SK-N-SH (cell line): ENCODE results near the gene MTA2. TPM values are rescaled to one million over a fixed set of nuclear protein-coding genes. Genes with fewer than 3 reads are reported as not detected.

ENCODE experiments used
- CTCF ChIA-PET: fragments of 300-600, 350-600 bp; formaldehyde crosslinking; extraction: SDS; loops from one replicate; lab custom pipeline; 2021; lab: Yijun Ruan, JAX
- POLR2A ChIA-PET: fragments of 350-600 bp; sonication (Branson Sonifier 250); formaldehyde crosslinking; extraction: SDS; loops from one replicate; lab custom pipeline; 2020; ENCODE audit warnings: antibody characterized with exemption, inconsistent platforms; lab: Yijun Ruan, JAX
- DNase-seq: peaks from one replicate; pipeline ENCODE4 v3.0.0; 2012
- H2AFZ ChIP-seq: fragments of 200-600 bp; sonication (generic); 2 replicates; pipeline ENCODE4 v1.8.1; 2016; ENCODE audit warnings: antibody characterized with exemption, mild to moderate bottlenecking, low read depth
- H3F3A ChIP-seq: fragments of 200-600 bp; sonication (generic); replicated peaks from 2 replicates; pipeline ENCODE3; 2016; ENCODE audit warnings: antibody characterized with exemption, mild to moderate bottlenecking; ENCODE audit not compliant: insufficient read depth
- H3K27ac ChIP-seq, 2 experiments: fragments of 200-500 bp in 1 of 2; fragments of 200-600 bp in 1 of 2; sonication (Bioruptor generic) in 1 of 2; sonication (generic), shearing (Covaris generic) in 1 of 2; 2 replicates each; pipeline versions ENCODE4 v1.5.1 to v1.6.1; 2014 to 2016; ENCODE audit warnings: low read depth in 2 of 2, inconsistent platforms in 1 of 2, low read length in 1 of 2, mild to moderate bottlenecking in 1 of 2, mixed read lengths in 1 of 2
- H3K27me3 ChIP-seq: fragments of 200-600 bp; sonication (generic), shearing (Covaris generic); 2 replicates; pipeline ENCODE4 v1.6.1; 2016; ENCODE audit warnings: mixed run types; ENCODE audit not compliant: insufficient read depth
- H3K36me3 ChIP-seq, 2 experiments: fragments of 200-500 bp in 1 of 2; fragments of 200-600 bp in 1 of 2; sonication (Bioruptor generic) in 1 of 2; sonication (generic) in 1 of 2; replicated peaks in 1 of 2; 2 replicates each; pipeline versions ENCODE3 to v1.5.1; 2014 to 2016; ENCODE audit warnings: low read length in 1 of 2, mild to moderate bottlenecking in 1 of 2; ENCODE audit not compliant: insufficient read depth in 2 of 2, control insufficient read depth in 1 of 2
- H3K4me1 ChIP-seq, 2 experiments: fragments of 200-500 bp in 1 of 2; fragments of 200-600 bp in 1 of 2; sonication (Bioruptor generic) in 1 of 2; sonication (generic), shearing (Covaris generic) in 1 of 2; 2 replicates each; pipeline versions ENCODE4 v1.5.1 to v1.6.1; 2014 to 2016; ENCODE audit warnings: low read depth in 1 of 2, low read length in 1 of 2, mixed run types in 1 of 2; ENCODE audit not compliant: insufficient read depth in 2 of 2, control insufficient read depth in 1 of 2
- H3K4me2 ChIP-seq: fragments of 200-600 bp; sonication (generic), shearing (Covaris generic); 2 replicates; pipeline ENCODE4 v1.6.1; 2017; ENCODE audit warnings: mixed run types
- H3K4me3 ChIP-seq, 2 experiments: fragments of 200-500 bp in 1 of 2; fragments of 200-600 bp in 1 of 2; sonication (Bioruptor generic) in 1 of 2; sonication (generic), shearing (Covaris generic) in 1 of 2; 2 replicates each; pipeline versions ENCODE4 v1.5.1 to v1.8.1; 2014 to 2016; ENCODE audit warnings: low read depth in 2 of 2, inconsistent platforms in 1 of 2, low read length in 1 of 2, mild to moderate bottlenecking in 1 of 2, mixed read lengths in 1 of 2, moderate library complexity in 1 of 2
- H3K79me2 ChIP-seq: fragments of 200-600 bp; sonication (generic); 2 replicates; pipeline ENCODE4 v1.8.1; 2017; ENCODE audit warnings: mild to moderate bottlenecking; ENCODE audit not compliant: insufficient read depth
- H3K9ac ChIP-seq: fragments of 200-600 bp; sonication (generic); 2 replicates; pipeline ENCODE4 v1.6.1; 2017; ENCODE audit warnings: mixed run types
- H3K9me2 ChIP-seq: fragments of 200-600 bp; sonication (generic); 2 replicates; pipeline ENCODE4 v1.6.1; 2017; ENCODE audit warnings: mixed run types
- H3K9me3 ChIP-seq: fragments of 200-600 bp; sonication (generic); 2 replicates; pipeline ENCODE4 v1.6.1; 2017; ENCODE audit warnings: mixed run types, mild to moderate bottlenecking, moderate library complexity
- H4K20me1 ChIP-seq: fragments of 200-600 bp; sonication (generic); 2 replicates; pipeline ENCODE4 v1.6.1; 2017; ENCODE audit warnings: mild to moderate bottlenecking, mixed run types; ENCODE audit not compliant: insufficient read depth
- FOSL2 ChIP-seq: IDR thresholded peaks from 2 replicates; pipeline ENCODE4 v1.4.0; 2012; ENCODE audit warnings: low read depth, mild to moderate bottlenecking, moderate library complexity, borderline replicate concordance
- FOXJ3 ChIP-seq: sonication (generic); formaldehyde crosslinking; IDR thresholded peaks from 2 replicates; pipeline ENCODE4 v1.5.1; 2020; ENCODE audit warnings: mild to moderate bottlenecking, missing genetic modification reagents
- GATA2 ChIP-seq: sonication (generic); formaldehyde crosslinking; IDR thresholded peaks from 2 replicates; pipeline ENCODE4 v1.5.0; 2020; ENCODE audit warnings: mild to moderate bottlenecking, missing genetic modification reagents
- JUND ChIP-seq: IDR thresholded peaks from 2 replicates; pipeline ENCODE4 v1.4.0; 2012
- MEF2A ChIP-seq: IDR thresholded peaks from 2 replicates; pipeline ENCODE4 v1.4.0; 2012; ENCODE audit warnings: low read depth, borderline replicate concordance
- MXI1 ChIP-seq: IDR thresholded peaks from 2 replicates; pipeline ENCODE4 v1.6.1; 2012; ENCODE audit warnings: mild to moderate bottlenecking, low read depth, low read length, improper control_type of control experiment
- NFIC ChIP-seq: IDR thresholded peaks from 2 replicates; pipeline ENCODE4 v1.4.0; 2012; ENCODE audit warnings: borderline replicate concordance
- NRF1 ChIP-seq: IDR thresholded peaks from 2 replicates; pipeline ENCODE4 v1.6.1; 2012; ENCODE audit warnings: low read depth, mild to moderate bottlenecking, low read length
- POLR2AphosphoS5 ChIP-seq: IDR thresholded peaks from 2 replicates; pipeline ENCODE4 v1.6.1; 2012; ENCODE audit warnings: low read depth, low read length
- RAD21 ChIP-seq: IDR thresholded peaks from 2 replicates; pipeline ENCODE4 v1.6.1; 2012; ENCODE audit warnings: mild to moderate bottlenecking, low read length
- REST ChIP-seq: IDR thresholded peaks from 2 replicates; pipeline ENCODE4 v1.6.1; 2012; ENCODE audit warnings: mild to moderate bottlenecking, low read depth, low read length, moderate library complexity
- RXRA ChIP-seq: IDR thresholded peaks from 2 replicates; pipeline ENCODE4 v1.4.0; 2012; ENCODE audit warnings: low read depth, mild to moderate bottlenecking, borderline replicate concordance
- SMC3 ChIP-seq: IDR thresholded peaks from 2 replicates; pipeline ENCODE4 v1.6.1; 2012; ENCODE audit warnings: low read depth, low read length, improper control_type of control experiment
- TEAD4 ChIP-seq: IDR thresholded peaks from 2 replicates; pipeline ENCODE4 v1.4.0; 2012; ENCODE audit warnings: mild to moderate bottlenecking, borderline replicate concordance; ENCODE audit not compliant: insufficient read depth
- USF1 ChIP-seq: IDR thresholded peaks from 2 replicates; pipeline ENCODE4 v1.4.0; 2012; ENCODE audit warnings: low read depth, borderline replicate concordance
- USF2 ChIP-seq: fragments of 150-350 bp; IDR thresholded peaks from 2 replicates; pipeline ENCODE4 v1.6.1; 2017; ENCODE audit warnings: antibody characterized with exemption, low read length, low read depth, borderline replicate concordance
- YY1 ChIP-seq: IDR thresholded peaks from 2 replicates; pipeline ENCODE4 v1.4.0; 2012; ENCODE audit warnings: low read depth, mild to moderate bottlenecking
- ZBTB33 ChIP-seq: IDR thresholded peaks from 2 replicates; pipeline ENCODE4 v1.4.0; 2012; ENCODE audit warnings: low read depth, borderline replicate concordance
- WGBS: methylation state at CpG from one replicate; pipeline ENCODE4 v1.1.6; 2017; ENCODE audit warnings: low lambda C conversion rate; 5-methylcytosine and 5-hydroxymethylcytosine counted together
- polyA plus RNA-seq, 3 experiments: library from polyadenylated mRNA; depleted of rRNA; stranded (reverse); fragments of >200 nt; gene quantifications; 2 replicates each; pipeline ENCODE4 v1.2.3, GENCODE V29; 2012
- TF ChIP-seq, protein P1 (sequence below): fragments of 200-600 bp; sonication (generic); IDR thresholded peaks from 2 replicates; pipeline ENCODE4 v1.6.1; 2017; ENCODE audit warnings: antibody characterized with exemption, mild to moderate bottlenecking, moderate library complexity
- TF ChIP-seq, protein P2 (sequence below): IDR thresholded peaks from 2 replicates; pipeline ENCODE4; 2012
- TF ChIP-seq, protein P3 (sequence below): IDR thresholded peaks from 2 replicates; pipeline ENCODE4 v1.4.0; 2012; ENCODE audit warnings: low read depth

MTA2 gene
- polyA plus RNA-seq, 1 of the 3 experiments (the other 2 are of a cell fraction) = 18.4 TPM

DNA sequence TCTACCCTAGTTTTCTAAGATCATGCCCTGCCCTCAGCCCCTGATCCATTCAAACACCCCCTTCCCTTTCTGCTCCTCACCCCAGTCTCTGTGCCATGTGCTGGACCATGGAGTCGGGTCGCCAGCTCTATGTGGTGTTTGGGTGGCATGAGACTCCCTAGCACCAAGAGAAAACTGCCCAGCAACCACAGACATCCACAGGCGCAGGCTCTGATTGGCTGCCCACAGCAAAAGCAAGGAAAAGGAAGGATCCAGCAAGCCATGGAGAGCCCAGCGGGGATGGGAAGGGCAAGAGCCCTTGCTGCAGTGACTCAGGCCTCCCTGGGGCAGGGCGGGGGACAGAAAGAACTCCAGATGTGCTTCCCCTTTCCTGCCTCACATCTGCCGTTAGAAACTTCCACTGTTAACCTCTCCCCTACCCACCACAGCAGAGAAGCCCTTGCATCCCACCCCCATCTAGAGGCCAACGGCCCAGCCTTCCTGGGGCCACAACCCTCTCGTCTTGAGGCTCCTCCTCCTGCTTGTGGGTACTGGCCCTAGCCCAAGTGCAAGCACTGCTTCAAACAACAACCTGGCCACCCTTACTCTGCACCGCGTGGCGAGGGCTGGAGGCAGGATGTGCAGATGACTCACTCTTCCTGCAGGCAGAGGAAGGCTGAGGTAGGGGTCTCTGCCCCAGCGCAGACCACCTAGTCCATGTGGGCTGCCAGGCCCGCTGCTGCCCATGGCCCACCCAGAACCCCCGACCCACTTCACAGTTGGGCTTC, 45.4 kb downstream of the MTA2 start:
- peaks cover 33% of the 10 kb centered on the region; the same call in 1 of the 2 replicates for H3K79me2 ChIP-seq
- H3K36me3 ChIP-seq = peaks cover 23 to 30% of the 10 kb centered on the region in 2 experiments
- H3K4me1 ChIP-seq = peaks cover 40 to 79% of the 10 kb centered on the region in 2 experiments
- 8% methylated on average over 12 of the region's 14 CpGs for WGBS
- H3K9ac ChIP-seq = peak overlapping the region; percentile 82
- peaks cover 87% of the 10 kb centered on the region for H3F3A ChIP-seq
- H3K9me2 ChIP-seq = no peaks in the 10 kb centered on the region
- no peaks in the 10 kb centered on the region for H3K27me3 ChIP-seq
- peak overlapping the region; percentile 85 to 97 for H3K27ac ChIP-seq
- ChIA-PET POLR2A (interaction anchor here (0.7 to 1.8 kb wide), 5 partner anchors 9 to 156 kb away, joined by 3 to 4 read pairs (median 3); partner anchors contain the start of genes AHNAK, C11orf98, CSKMT and EEF1G), CTCF (interaction anchor here (1.0 to 11.8 kb wide), 6 partner anchors 12 to 449 kb away, joined by 3 to 90 read pairs (median 8); no protein-coding TSS in a partner anchor)
- no peak overlapping the region; a peak in 1 of 4 replicates for H3K4me3 ChIP-seq
- no peak overlapping the region for H2AFZ ChIP-seq
- H4K20me1 ChIP-seq = peaks cover 6% of the 10 kb centered on the region
- H3K9me3 ChIP-seq = no peaks in the 10 kb centered on the region
- H3K4me2 ChIP-seq = peak overlapping the region; percentile 85
- peak; percentile 90 for DNase-seq
- TF ChIP-seq RXRA = no peak; the same call in 1 of the 2 replicates
- no peak for TF ChIP-seq REST
- no peak for TF ChIP-seq ZBTB33
- no peak for TF ChIP-seq SMC3
- TF ChIP-seq YY1 = no peak
- TF ChIP-seq, protein P1, sequence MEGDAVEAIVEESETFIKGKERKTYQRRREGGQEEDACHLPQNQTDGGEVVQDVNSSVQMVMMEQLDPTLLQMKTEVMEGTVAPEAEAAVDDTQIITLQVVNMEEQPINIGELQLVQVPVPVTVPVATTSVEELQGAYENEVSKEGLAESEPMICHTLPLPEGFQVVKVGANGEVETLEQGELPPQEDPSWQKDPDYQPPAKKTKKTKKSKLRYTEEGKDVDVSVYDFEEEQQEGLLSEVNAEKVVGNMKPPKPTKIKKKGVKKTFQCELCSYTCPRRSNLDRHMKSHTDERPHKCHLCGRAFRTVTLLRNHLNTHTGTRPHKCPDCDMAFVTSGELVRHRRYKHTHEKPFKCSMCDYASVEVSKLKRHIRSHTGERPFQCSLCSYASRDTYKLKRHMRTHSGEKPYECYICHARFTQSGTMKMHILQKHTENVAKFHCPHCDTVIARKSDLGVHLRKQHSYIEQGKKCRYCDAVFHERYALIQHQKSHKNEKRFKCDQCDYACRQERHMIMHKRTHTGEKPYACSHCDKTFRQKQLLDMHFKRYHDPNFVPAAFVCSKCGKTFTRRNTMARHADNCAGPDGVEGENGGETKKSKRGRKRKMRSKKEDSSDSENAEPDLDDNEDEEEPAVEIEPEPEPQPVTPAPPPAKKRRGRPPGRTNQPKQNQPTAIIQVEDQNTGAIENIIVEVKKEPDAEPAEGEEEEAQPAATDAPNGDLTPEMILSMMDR = no peak
- no peak for TF ChIP-seq USF1
- TF ChIP-seq FOSL2 = peak; percentile 84
- no peak for TF ChIP-seq NRF1
- TF ChIP-seq POLR2AphosphoS5 = peak; percentile 81
- peak; percentile 79 for TF ChIP-seq JUND
- peak; percentile 73 for TF ChIP-seq NFIC
- no peak for TF ChIP-seq FOXJ3 (CRISPR knock-in tag)
- no peak for TF ChIP-seq USF2
- no peak for TF ChIP-seq MXI1
- no peak for TF ChIP-seq RAD21
- TF ChIP-seq, protein P2, sequence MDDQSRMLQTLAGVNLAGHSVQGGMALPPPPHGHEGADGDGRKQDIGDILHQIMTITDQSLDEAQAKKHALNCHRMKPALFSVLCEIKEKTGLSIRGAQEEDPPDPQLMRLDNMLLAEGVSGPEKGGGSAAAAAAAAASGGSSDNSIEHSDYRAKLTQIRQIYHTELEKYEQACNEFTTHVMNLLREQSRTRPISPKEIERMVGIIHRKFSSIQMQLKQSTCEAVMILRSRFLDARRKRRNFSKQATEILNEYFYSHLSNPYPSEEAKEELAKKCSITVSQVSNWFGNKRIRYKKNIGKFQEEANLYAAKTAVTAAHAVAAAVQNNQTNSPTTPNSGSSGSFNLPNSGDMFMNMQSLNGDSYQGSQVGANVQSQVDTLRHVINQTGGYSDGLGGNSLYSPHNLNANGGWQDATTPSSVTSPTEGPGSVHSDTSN = no peak; the same call in 1 of the 2 replicates
- no peak for TF ChIP-seq GATA2 (CRISPR knock-in tag)
- TF ChIP-seq MEF2A = no peak
- no peak for TF ChIP-seq TEAD4
- TF ChIP-seq, protein P3, sequence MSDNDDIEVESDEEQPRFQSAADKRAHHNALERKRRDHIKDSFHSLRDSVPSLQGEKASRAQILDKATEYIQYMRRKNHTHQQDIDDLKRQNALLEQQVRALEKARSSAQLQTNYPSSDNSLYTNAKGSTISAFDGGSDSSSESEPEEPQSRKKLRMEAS = peak; percentile 99
